Erythroblast (primary cell): Measurements from ENCODE around the gene DDX47.

Experiments used
- GATA1 ChIP-seq: IDR thresholded peaks from 2 replicates; pipeline ENCODE4 v1.6.1; 2011; ENCODE audit warnings: low read depth, mild to moderate bottlenecking, control low read depth, low read length, moderate library complexity
- POLR2A ChIP-seq: IDR thresholded peaks from 2 replicates; pipeline ENCODE4 v1.6.1; 2011; ENCODE audit warnings: mild to moderate bottlenecking, low read length

- TF ChIP-seq POLR2A (no peak), GATA1 (no peak)
Observed at GRCh38 chr12:12777092-12777491, 36.1 kb upstream of the DDX47 start.
